Muscle of arm (tissue), 12 donors: ENCODE results near the gene TJP3. TPM values are rescaled to one million over a fixed set of nuclear protein-coding genes. Genes with fewer than 3 reads are reported as not detected.
A peak's percentile ranks its signal among the peaks of the same experiment; 100 is the strongest.

ENCODE experiments used
- DNase-seq: peaks from one replicate; pipeline ENCODE4 v3.0.0-alpha.2; 2013
- polyA plus RNA-seq, 12 donors: library from polyadenylated mRNA; unstranded; fragments of 120-200 nt; gene quantifications; one replicate each; pipeline ENCODE4 v1.2.1, GENCODE V29; 2013; ENCODE audit not compliant: insufficient read length in 12 of 12

Gene TJP3
- polyA plus RNA-seq, 12 donors: 0.18 to 15.1 (median 0.61) TPM; not detected in 2

GRCh38 chr19:3670796-3671679 lies 37.1 kb upstream of the TJP3 start:
- DNase-seq: peak; percentile 76

GRCh38 chr19:3671680-3672574 lies 36.3 kb upstream of the TJP3 start:
- no peak for DNase-seq

GRCh38 chr19:3672575-3672948 lies 35.6 kb upstream of the TJP3 start:
- no peak for DNase-seq

GRCh38 chr19:3672993-3673392 lies 35.2 kb upstream of the TJP3 start:
- DNase-seq: no peak

GRCh38 chr19:3673506-3674439 lies 34.4 kb upstream of the TJP3 start:
- no peak for DNase-seq

GRCh38 chr19:3674784-3675543 lies 33.2 kb upstream of the TJP3 start:
- no peak for DNase-seq

GRCh38 chr19:3678188-3678587 lies 30.0 kb upstream of the TJP3 start:
- DNase-seq: no peak

- DNase-seq: no peak
Measured at GRCh38 chr19:3679138-3679537, 29.0 kb upstream of the TJP3 start.

GRCh38 chr19:3679581-3679980 lies 28.6 kb upstream of the TJP3 start:
- DNase-seq: no peak

- DNase-seq: no peak
Measured at GRCh38 chr19:3680939-3681338, 27.2 kb upstream of the TJP3 start.

- no peak for DNase-seq
Measured at GRCh38 chr19:3682286-3682685, 25.9 kb upstream of the TJP3 start.

GRCh38 chr19:3682741-3683404 lies 25.3 kb upstream of the TJP3 start:
- no peak for DNase-seq

- DNase-seq: no peak
Measured at GRCh38 chr19:3683405-3684053, 24.7 kb upstream of the TJP3 start.

GRCh38 chr19:3684054-3684816 lies 23.9 kb upstream of the TJP3 start:
- no peak for DNase-seq

- no peak for DNase-seq
Measured at GRCh38 chr19:3684817-3685410, 23.3 kb upstream of the TJP3 start.

GRCh38 chr19:3687393-3687773 lies 20.8 kb upstream of the TJP3 start:
- no peak for DNase-seq

- no peak for DNase-seq
Measured at GRCh38 chr19:3687774-3688706, 20.1 kb upstream of the TJP3 start.
